Rectal smooth muscle tissue (tissue), 1 donor: ENCODE results near the gene RFX1.

Experiments used
- H3K27ac ChIP-seq: one replicate; pipeline ENCODE4 v1.7.0; 2013; ENCODE audit warnings: low read depth, low read length, inconsistent platforms
- H3K27me3 ChIP-seq: one replicate; pipeline ENCODE4 v1.7.0; 2013; ENCODE audit warnings: low read length; ENCODE audit not compliant: control insufficient read depth, insufficient read depth
- H3K36me3 ChIP-seq: one replicate; pipeline ENCODE4 v1.7.0; 2013; ENCODE audit warnings: low read length; ENCODE audit not compliant: control insufficient read depth, insufficient read depth
- H3K4me1 ChIP-seq: one replicate; pipeline ENCODE4 v1.7.0; 2013; ENCODE audit warnings: low read length; ENCODE audit not compliant: control insufficient read depth, insufficient read depth
- H3K4me3 ChIP-seq: one replicate; pipeline ENCODE4 v1.7.0; 2013; ENCODE audit warnings: low read length
- H3K9ac ChIP-seq: one replicate; pipeline ENCODE4 v1.7.0; 2013; ENCODE audit warnings: low read length

RFX1 gene

GRCh38 chr19:14000691-14001375, 5.3 kb downstream of the RFX1 start:
- H3K4me1 ChIP-seq = no peaks in the 10 kb centered on the region
- no peak overlapping the region for H3K9ac ChIP-seq
- H3K27me3 ChIP-seq = no peaks in the 10 kb centered on the region
- no peak overlapping the region for H3K4me3 ChIP-seq
- no peak overlapping the region for H3K27ac ChIP-seq
- H3K36me3 ChIP-seq = no peaks in the 10 kb centered on the region

GRCh38 chr19:13999085-13999484, 7.0 kb downstream of the RFX1 start:
- Histone ChIP-seq H3K36me3 (peaks cover 4% of the 10 kb centered on the region), H3K4me1 (no peaks in the 10 kb centered on the region), H3K9ac (no peak overlapping the region), H3K4me3 (no peak overlapping the region), H3K27me3 (no peaks in the 10 kb centered on the region), H3K27ac (no peak overlapping the region)

- peaks cover 4% of the 10 kb centered on the region for H3K36me3 ChIP-seq
- no peak overlapping the region for H3K9ac ChIP-seq
- no peak overlapping the region for H3K27ac ChIP-seq
Measured at GRCh38 chr19:13998426-13998825, 7.7 kb downstream of the RFX1 start.

GRCh38 chr19:13997631-13997962, 8.5 kb downstream of the RFX1 start:
- no peaks in the 10 kb centered on the region for H3K4me1 ChIP-seq
- no peak overlapping the region for H3K4me3 ChIP-seq
- H3K36me3 ChIP-seq = peaks cover 8% of the 10 kb centered on the region
- no peak overlapping the region for H3K9ac ChIP-seq
- H3K27ac ChIP-seq = no peak overlapping the region
- no peaks in the 10 kb centered on the region for H3K27me3 ChIP-seq

More at GRCh38 chr19:13998426-13998825, 7.7 kb downstream of the RFX1 start:
- H3K4me1 ChIP-seq = no peaks in the 10 kb centered on the region
- H3K27me3 ChIP-seq = no peaks in the 10 kb centered on the region
- H3K4me3 ChIP-seq = no peak overlapping the region

DNA sequence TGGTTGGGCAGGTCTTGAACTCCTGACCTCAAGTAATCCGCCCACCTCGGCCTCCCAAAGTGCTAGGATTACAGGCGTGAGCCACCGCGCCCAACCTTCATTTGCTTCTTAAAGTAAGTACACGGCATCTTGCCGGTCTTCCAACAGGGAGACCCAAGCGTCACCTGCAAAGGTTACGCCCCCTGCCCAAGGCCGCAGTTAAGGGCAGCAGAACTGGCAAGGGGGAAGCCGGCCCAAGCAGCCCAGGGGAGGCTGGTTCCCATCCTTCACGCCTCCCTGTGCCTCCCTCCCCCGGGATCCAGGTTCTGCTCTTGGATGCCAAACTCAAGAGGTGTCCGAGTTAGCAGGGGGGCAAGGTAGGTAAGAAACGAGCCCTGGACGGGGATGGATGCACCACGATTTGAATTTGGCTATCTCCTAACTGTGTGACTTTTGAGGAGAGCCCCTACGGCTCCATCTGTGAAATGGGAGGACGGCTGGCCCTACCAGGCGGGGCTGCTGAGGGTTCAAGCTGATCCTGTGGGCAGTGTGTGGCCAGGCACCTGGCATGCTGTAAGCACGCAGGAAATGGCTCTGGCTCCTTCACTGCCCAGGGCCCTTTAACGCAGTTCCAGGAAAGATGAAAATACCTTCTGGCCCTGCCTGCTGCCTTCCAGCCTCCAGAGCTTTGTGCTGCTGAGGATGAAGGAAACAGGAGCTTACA, 9.0 kb downstream of the RFX1 start:
- Histone ChIP-seq H3K36me3 (peaks cover 9% of the 10 kb centered on the region), H3K27ac (no peak overlapping the region), H3K4me1 (no peaks in the 10 kb centered on the region), H3K27me3 (no peaks in the 10 kb centered on the region), H3K9ac (no peak overlapping the region), H3K4me3 (no peak overlapping the region)

DNA sequence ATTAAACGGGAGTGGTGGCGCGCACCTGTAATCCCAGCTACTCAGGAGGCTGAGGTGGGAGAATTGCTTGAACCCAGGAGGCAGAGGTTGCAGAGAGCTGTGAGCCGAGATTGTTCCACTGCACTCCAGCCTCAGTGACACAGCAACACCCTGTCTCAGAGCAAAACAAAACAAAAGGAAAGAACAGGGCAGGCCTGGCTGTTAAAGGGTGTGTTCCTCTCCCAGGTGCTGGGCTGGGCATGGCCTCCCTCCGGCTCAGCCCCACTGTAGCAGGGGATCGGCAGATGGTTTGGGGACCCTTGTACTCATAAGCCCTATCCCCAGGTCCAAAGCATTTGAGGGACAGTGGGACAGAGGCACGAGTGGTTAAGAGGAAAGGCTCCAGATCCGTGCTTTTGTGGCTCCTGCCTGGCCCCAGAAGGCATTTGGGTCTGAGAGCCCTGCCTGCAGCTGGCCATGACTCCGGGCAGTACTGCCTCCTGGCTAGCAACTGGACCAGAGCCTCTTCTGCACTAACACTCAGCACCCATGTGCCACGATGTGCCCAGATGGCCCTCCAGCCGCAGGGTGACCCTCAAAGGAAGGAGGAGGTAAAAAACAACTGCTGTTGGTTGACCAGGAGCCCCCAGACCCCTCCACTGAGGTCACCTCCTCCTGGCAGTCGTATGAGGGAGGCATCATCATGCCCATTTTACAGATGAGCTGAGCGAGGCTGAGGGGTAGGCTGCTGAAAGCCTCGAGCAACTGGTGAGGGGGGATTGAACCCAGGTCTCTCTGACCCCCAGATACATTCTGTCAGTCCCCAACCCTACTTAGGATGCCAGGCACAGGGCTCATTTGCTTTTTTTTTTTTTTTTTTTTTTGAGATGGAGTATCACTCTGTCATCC, 10.0 kb downstream of the RFX1 start:
- no peak overlapping the region for H3K9ac ChIP-seq
- no peak overlapping the region for H3K27ac ChIP-seq
- peaks cover 9% of the 10 kb centered on the region for H3K36me3 ChIP-seq

GRCh38 chr19:13995017-13995728, 10.9 kb downstream of the RFX1 start:
- Histone ChIP-seq H3K4me3 (no peak overlapping the region), H3K27ac (no peak overlapping the region), H3K4me1 (no peaks in the 10 kb centered on the region), H3K27me3 (no peaks in the 10 kb centered on the region), H3K9ac (no peak overlapping the region), H3K36me3 (peaks cover 9% of the 10 kb centered on the region)

More for the DNA sequence above, 10.0 kb downstream of the RFX1 start:
- Histone ChIP-seq H3K27me3 (no peaks in the 10 kb centered on the region), H3K4me1 (no peaks in the 10 kb centered on the region), H3K4me3 (no peak overlapping the region)

- Histone ChIP-seq H3K4me1 (no peaks in the 10 kb centered on the region), H3K9ac (no peak overlapping the region), H3K36me3 (peaks cover 9% of the 10 kb centered on the region), H3K27ac (no peak overlapping the region), H3K27me3 (no peaks in the 10 kb centered on the region), H3K4me3 (no peak overlapping the region)
Measured at GRCh38 chr19:13993590-13994300, 12.4 kb downstream of the RFX1 start.

GRCh38 chr19:13992025-13992424, 14.1 kb downstream of the RFX1 start:
- Histone ChIP-seq H3K9ac (no peak overlapping the region), H3K36me3 (peaks cover 9% of the 10 kb centered on the region), H3K4me3 (no peak overlapping the region), H3K4me1 (no peaks in the 10 kb centered on the region), H3K27me3 (no peaks in the 10 kb centered on the region), H3K27ac (no peak overlapping the region)

DNA sequence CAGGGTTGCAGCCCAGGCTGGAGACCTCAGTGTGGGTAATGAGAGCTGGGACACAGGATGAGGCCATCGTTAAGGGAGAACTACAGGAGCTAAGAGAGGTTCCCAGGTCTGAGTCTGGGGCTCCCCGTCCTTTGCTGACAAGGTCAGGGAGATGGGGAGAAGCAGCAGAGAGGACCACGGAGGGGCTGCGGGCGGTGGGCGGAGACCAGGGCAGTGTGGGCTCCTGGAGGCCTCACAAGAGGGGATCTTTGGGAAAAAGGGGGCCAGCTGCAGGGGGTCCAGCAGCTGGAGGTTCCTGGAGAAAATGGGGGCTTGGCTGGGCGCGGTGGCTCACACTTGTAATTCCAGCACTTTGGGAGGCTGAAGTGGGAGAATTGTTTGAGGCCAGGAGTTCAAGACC, 16.0 kb downstream of the RFX1 start:
- Histone ChIP-seq H3K27me3 (no peaks in the 10 kb centered on the region), H3K36me3 (peaks cover 5% of the 10 kb centered on the region), H3K4me3 (no peak overlapping the region), H3K9ac (no peak overlapping the region), H3K27ac (no peak overlapping the region), H3K4me1 (no peaks in the 10 kb centered on the region)

DNA sequence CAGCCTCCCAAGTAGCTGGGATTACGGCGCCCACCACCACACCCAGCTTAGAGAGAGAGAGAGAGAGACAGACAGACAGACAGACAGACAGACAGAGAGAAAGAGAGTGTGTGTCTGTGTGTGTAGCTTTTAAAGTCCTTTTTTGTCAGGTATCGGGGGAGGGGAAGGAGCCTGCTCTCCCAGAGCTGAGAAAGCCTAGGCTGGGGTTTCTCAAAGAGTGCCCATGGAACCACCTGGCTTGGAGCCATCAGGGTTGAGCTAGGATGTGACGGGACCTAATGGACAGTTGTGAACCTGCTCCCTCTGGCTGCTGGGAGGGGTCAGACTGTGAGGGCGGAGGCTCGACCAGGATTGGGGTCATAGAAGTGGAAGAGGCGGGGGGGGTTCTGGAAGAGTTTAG, 16.6 kb downstream of the RFX1 start:
- Histone ChIP-seq H3K4me1 (no peaks in the 10 kb centered on the region), H3K36me3 (peaks cover 4% of the 10 kb centered on the region), H3K27ac (no peak overlapping the region), H3K27me3 (no peaks in the 10 kb centered on the region), H3K9ac (no peak overlapping the region), H3K4me3 (no peak overlapping the region)
